Measurements from ENCODE around the gene PTPRQ.

- TF ChIP-seq, protein P1, sequence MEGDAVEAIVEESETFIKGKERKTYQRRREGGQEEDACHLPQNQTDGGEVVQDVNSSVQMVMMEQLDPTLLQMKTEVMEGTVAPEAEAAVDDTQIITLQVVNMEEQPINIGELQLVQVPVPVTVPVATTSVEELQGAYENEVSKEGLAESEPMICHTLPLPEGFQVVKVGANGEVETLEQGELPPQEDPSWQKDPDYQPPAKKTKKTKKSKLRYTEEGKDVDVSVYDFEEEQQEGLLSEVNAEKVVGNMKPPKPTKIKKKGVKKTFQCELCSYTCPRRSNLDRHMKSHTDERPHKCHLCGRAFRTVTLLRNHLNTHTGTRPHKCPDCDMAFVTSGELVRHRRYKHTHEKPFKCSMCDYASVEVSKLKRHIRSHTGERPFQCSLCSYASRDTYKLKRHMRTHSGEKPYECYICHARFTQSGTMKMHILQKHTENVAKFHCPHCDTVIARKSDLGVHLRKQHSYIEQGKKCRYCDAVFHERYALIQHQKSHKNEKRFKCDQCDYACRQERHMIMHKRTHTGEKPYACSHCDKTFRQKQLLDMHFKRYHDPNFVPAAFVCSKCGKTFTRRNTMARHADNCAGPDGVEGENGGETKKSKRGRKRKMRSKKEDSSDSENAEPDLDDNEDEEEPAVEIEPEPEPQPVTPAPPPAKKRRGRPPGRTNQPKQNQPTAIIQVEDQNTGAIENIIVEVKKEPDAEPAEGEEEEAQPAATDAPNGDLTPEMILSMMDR (IDR thresholded peaks at IDR 0.05): no peak
- TF ChIP-seq POLR2A (IDR thresholded peaks at IDR 0.05) (no peak), EP300 (IDR thresholded peaks at IDR 0.05) (no peak)
These were observed 270.8 kb downstream of the PTPRQ start for GRCh38 chr12:80714846-80715245.

Data from tibial nerve (tissue), 4 donors.